ENCODE measurements around the gene AQP6.

AQP6 gene

DNA sequence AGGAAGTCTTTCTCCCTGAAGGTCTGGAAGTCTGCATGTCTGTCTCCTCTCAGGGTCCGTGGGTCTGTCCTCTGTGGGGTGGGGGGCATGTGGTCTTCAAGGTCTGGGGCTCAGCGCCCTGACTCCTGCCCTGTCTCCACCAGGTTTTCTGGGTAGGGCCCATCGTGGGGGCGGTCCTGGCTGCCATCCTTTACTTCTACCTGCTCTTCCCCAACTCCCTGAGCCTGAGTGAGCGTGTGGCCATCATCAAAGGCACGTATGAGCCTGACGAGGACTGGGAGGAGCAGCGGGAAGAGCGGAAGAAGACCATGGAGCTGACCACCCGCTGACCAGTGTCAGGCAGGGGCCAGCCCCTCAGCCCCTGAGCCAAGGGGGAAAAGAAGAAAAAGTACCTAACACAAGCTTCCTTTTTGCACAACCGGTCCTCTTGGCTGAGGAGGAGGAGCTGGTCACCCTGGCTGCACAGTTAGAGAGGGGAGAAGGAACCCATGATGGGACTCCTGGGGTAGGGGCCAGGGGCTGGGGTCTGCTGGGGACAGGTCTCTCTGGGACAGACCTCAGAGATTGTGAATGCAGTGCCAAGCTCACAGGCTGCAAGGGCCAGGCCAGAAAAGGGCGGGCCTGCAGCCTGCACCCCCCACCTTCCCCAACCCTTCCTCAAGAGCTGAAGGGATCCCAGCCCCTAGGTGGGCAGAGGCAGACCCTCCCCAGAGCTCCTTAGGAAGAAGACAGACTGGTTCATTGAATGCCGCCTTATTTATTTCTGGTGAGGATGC, 7.7 kb upstream of the AQP6 start:
- no peak for DNase-seq (ENCODE audit: low spot score)
- TF ChIP-seq, protein P1, sequence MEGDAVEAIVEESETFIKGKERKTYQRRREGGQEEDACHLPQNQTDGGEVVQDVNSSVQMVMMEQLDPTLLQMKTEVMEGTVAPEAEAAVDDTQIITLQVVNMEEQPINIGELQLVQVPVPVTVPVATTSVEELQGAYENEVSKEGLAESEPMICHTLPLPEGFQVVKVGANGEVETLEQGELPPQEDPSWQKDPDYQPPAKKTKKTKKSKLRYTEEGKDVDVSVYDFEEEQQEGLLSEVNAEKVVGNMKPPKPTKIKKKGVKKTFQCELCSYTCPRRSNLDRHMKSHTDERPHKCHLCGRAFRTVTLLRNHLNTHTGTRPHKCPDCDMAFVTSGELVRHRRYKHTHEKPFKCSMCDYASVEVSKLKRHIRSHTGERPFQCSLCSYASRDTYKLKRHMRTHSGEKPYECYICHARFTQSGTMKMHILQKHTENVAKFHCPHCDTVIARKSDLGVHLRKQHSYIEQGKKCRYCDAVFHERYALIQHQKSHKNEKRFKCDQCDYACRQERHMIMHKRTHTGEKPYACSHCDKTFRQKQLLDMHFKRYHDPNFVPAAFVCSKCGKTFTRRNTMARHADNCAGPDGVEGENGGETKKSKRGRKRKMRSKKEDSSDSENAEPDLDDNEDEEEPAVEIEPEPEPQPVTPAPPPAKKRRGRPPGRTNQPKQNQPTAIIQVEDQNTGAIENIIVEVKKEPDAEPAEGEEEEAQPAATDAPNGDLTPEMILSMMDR (conservative IDR thresholded peaks at IDR 0.05; ENCODE audit: low read depth) = no peak
- ChIA-PET POLR2A (ENCODE audit: low non-redundant PET) (no interaction called here), CTCF (interaction anchor here (0.6 to 2.6 kb wide), 6 partner anchors 19 to 568 kb away, joined by 3 to 10 read pairs (median 5); no protein-coding TSS in a partner anchor)
- H3K27ac ChIP-seq = no peak overlapping the region

DNA sequence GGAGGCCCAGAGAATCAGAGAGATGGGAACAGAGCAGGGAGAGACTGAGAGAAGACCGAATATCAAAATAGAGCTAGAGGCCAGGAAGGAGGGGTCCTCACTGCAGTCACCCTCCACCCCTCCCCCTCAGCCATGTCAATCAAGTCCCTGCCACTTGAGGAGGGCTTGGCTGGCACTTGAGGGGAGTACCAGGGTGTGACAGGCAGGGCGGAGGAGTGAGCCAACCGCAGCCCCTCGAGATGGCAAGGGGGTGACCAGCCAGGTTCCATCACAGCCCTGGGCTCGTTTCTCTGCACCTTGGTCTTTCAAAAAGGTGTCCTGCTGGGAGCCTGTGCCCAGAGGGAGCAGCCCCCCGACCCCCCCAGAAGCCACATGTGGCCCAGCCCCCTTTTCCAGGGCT, 6.9 kb upstream of the AQP6 start:
- DNase-seq (ENCODE audit: low spot score) = no peak
- no peak overlapping the region for H3K27ac ChIP-seq
- ChIA-PET POLR2A (ENCODE audit: low non-redundant PET) (no interaction called here), CTCF (interaction anchor here (0.6 to 3.1 kb wide), 13 partner anchors 12 to 568 kb away, joined by 3 to 37 read pairs (median 6); partner anchors contain the start of gene SMARCD1)
- TF ChIP-seq, protein P1 (conservative IDR thresholded peaks at IDR 0.05; ENCODE audit: low read depth) = no peak

DNA sequence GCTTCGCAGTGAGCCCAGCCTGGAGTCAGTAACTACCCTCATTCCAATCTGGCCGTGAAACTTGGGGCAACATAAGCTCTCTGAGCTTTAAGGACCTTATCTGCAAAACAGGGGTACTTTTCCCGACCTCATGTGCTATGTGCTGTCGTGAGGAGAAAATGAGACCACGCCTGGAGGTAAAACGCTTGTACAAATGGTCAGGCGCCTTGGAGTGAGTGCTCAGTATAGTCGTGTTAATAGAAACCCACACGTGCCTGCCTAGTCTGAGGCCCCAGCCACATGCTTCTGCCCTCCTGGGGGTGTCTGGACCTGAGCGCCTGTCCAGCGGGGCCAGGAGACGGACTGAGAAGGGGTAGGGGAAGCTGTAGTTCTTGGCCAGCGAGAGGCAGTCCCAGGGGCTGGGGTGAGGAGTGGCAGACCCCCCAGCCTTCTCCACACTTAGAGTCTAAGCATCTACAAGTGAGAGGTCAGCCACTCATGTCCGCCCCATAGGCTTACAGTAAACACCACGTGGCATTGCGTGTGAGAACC, 6.2 kb upstream of the AQP6 start:
- H3K27ac ChIP-seq = no peak overlapping the region
- no peak for DNase-seq (ENCODE audit: low spot score)
- ChIA-PET POLR2A (ENCODE audit: low non-redundant PET) (interaction anchor here (0.5 to 0.6 kb wide), 2 partner anchors 19 to 43 kb away, joined by 4 to 7 read pairs; no protein-coding TSS in a partner anchor), CTCF (interaction anchor here (0.5 to 3.1 kb wide), 20 partner anchors 13 to 173 kb away, joined by 3 to 37 read pairs (median 4); partner anchors contain the start of gene SMARCD1)
- TF ChIP-seq, protein P1 (conservative IDR thresholded peaks at IDR 0.05; ENCODE audit: low read depth) = no peak

DNA sequence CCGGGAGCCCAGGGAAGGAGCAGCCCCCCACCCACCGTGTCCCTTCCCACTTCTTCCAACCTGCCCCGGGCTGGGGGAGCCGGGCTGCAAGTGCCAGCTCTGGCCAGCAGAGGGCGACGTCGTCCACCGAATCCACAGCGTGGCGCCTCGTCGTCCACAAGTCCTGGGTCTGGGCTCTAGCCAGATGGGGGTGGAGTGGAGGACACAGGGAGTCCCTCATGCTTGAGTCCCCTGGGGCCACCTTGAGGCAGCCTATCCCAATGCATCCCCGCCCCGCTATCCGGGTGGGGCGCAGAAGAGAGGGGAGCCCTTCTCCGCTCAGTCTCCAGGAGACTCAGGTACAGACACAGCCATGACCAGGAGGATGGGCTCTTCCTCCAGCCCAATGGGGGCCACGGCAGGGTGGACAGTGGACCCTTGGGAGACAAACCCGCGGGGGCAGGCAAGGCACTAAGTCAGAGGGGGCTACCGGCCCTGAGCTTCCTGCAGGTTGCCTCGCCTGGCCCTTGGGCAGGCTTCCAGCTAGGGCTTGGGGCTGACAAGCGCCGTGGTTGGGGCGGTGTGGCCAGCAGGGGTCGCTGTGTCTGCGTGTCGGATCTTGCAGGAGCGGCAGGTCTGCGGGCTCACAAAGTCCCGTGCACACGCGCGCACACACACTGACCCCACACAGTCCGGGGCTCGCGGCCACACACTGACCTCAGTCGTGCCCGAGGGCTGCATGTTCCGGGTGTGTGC, 5.5 kb upstream of the AQP6 start:
- DNase-seq (ENCODE audit: low spot score) = peak; percentile 82
- TF ChIP-seq, protein P1 (conservative IDR thresholded peaks at IDR 0.05; ENCODE audit: low read depth) = peak; percentile 92
- no peak overlapping the region for H3K27ac ChIP-seq
- ChIA-PET CTCF (interaction anchor here (0.5 to 3.1 kb wide), 28 partner anchors 10 to 250 kb away, joined by 3 to 37 read pairs (median 4); no protein-coding TSS in a partner anchor), POLR2A (ENCODE audit: low non-redundant PET) (interaction anchor here (0.5 to 0.6 kb wide), 2 partner anchors 20 to 43 kb away, joined by 4 to 7 read pairs; no protein-coding TSS in a partner anchor)

DNA sequence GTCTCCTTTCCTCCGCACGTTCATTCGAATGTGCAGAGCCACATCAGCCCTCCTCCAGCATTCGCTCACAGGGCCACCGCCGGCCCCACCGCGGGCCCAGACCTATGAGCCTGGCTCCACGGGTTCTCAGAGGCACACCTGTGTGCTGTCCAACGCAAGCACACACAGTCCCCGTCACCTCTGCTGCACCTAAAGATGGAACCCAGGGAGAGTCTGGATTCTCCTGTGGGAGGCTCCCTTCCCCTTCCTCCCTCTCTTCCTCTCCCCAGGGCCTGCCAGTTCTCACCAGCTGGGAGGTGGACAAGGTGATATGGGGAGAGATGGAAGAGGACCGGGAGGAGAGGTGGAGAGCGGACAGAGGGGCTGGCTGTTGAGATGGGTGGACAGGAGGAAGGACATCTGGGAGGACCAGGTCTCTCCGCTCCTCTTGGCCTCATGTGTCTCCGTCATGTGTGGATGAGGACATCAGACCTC, 4.9 kb upstream of the AQP6 start:
- TF ChIP-seq, protein P1 (conservative IDR thresholded peaks at IDR 0.05; ENCODE audit: low read depth) = no peak
- no peak overlapping the region for H3K27ac ChIP-seq
- POLR2A ChIA-PET (ENCODE audit: low non-redundant PET) = no interaction called here
- no peak for DNase-seq (ENCODE audit: low spot score)
- CTCF ChIA-PET = interaction anchor here (0.5 to 3.1 kb wide), 12 partner anchors 9 to 106 kb away, joined by 3 to 37 read pairs (median 6); no protein-coding TSS in a partner anchor

DNA sequence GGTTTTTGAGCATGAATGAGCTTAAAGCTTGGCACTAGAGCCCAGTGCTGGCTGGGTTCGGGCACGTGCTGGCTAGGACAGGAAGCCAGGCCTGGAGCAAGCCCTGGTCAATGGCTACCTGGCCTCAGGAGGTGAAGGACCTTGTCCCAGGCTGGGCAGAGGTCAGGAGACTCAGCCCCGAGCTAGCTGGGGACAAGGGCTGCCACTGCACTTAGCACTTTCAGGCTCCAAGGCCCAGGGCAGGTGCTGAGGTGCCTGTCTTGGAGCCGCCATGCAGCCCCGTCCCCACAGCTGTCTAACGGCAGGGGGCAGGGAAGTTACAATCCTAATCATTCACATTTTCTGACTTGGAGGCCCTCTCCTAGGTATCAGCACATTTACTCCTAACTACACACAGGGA, 4.3 kb upstream of the AQP6 start:
- DNase-seq (ENCODE audit: low spot score) = no peak
- ChIA-PET POLR2A (ENCODE audit: low non-redundant PET) (no interaction called here), CTCF (interaction anchor here (0.6 to 3.1 kb wide), 6 partner anchors 14 to 191 kb away, joined by 3 to 37 read pairs (median 4); no protein-coding TSS in a partner anchor)
- no peak overlapping the region for H3K27ac ChIP-seq
- TF ChIP-seq, protein P1 (conservative IDR thresholded peaks at IDR 0.05; ENCODE audit: low read depth) = no peak
